Kidney (tissue), 14 donors: ENCODE measurements around the gene FBXO36. TPM values are rescaled to one million over a fixed set of nuclear protein-coding genes. Genes with fewer than 3 reads are reported as not detected.

Experiments used
- DNase-seq, 5 donors: peaks; one replicate each; pipeline ENCODE4 v3.0.0-alpha.2; 2013 to 2020
- FAIRE-seq: peaks from 2 replicates; lab custom pipeline; 2012; peaks lifted over from hg19 to GRCh38; lab: Jason Lieb, UNC
- H3K27ac ChIP-seq, 2 donors: one replicate each; pipeline ENCODE4 v1.7.0; 2013; ENCODE audit warnings: low read depth in 2 of 2, low read length in 2 of 2, inconsistent platforms in 1 of 2
- H3K27me3 ChIP-seq: one replicate; pipeline ENCODE4 v1.7.1; 2013; ENCODE audit warnings: low read length, inconsistent platforms; ENCODE audit not compliant: control insufficient read depth, insufficient read depth
- H3K36me3 ChIP-seq, 3 donors: one replicate each; pipeline versions ENCODE4 v1.7.0 to v1.7.1; 2013; ENCODE audit warnings: low read length in 3 of 3, control low read depth in 1 of 3, inconsistent platforms in 1 of 3; ENCODE audit not compliant: insufficient read depth in 3 of 3, control insufficient read depth in 2 of 3
- H3K4me1 ChIP-seq, 3 donors: one replicate each; pipeline versions ENCODE4 v1.7.0 to v1.7.1; 2013; ENCODE audit warnings: low read length in 3 of 3, inconsistent platforms in 1 of 3, low read depth in 1 of 3; ENCODE audit not compliant: control insufficient read depth in 2 of 3, insufficient read depth in 2 of 3
- H3K4me3 ChIP-seq, 3 donors: one replicate each; pipeline versions ENCODE4 v1.7.0 to v1.8.1; 2013; ENCODE audit warnings: low read length in 3 of 3, control low read depth in 1 of 3, inconsistent platforms in 1 of 3
- H3K9ac ChIP-seq, 3 donors: one replicate each; pipeline versions ENCODE4 v1.7.0 to v1.7.1; 2013; ENCODE audit warnings: low read length in 3 of 3, control low read depth in 1 of 3, inconsistent platforms in 1 of 3
- H3K9me3 ChIP-seq, 3 donors: one replicate each; pipeline versions ENCODE4 v1.7.0 to v1.7.1; 2013; ENCODE audit warnings: low read length in 3 of 3, control low read depth in 1 of 3, inconsistent platforms in 1 of 3; ENCODE audit not compliant: control insufficient read depth in 2 of 3, insufficient read depth in 1 of 3
- CTCF ChIP-seq: IDR thresholded peaks from 3 replicates; pipeline ENCODE4 v1.5.1; 2012; ENCODE audit warnings: mild to moderate bottlenecking, moderate library complexity, borderline replicate concordance; ENCODE audit not compliant: insufficient read depth; ENCODE audit errors: extremely low read depth
- intact Hi-C: fragments of 100-400 bp; cut with DNase I; formaldehyde crosslinking; loops from one replicate; pipeline ENCODE4 v1.11.1; 2022
- polyA plus RNA-seq: library from polyadenylated mRNA; stranded (reverse); fragments of 350-450 nt; fragmentation: Illumina TruSeq; extraction: RNeasy Lipid Tissue Mini Kit (QIAGEN cat#74804); gene quantifications from one replicate; pipeline ENCODE4 v1.2.3, GENCODE V29; 2014; ENCODE audit warnings: low read depth, low replicate concordance; ENCODE audit not compliant: insufficient read depth
- total RNA-seq: library from RNA; stranded (reverse); fragmentation: NEBNext Ultra II Directional; extraction: Animal tissue kit (Norgen Biotek cat#: 25700); gene quantifications from one replicate; pipeline ENCODE4 v1.2.1, GENCODE V29; 2021
- donor health status: control.
- donor health status: control.
- donor health status: control.
- donor health status: control.
- donor health status: control.
- donor health status: DM: yes; HTN: yes; CAD: no.
- donor health status: Normal renal cell carcinoma (clear cell type).

The FBXO36 gene
- total and polyA plus RNA-seq, 2 donors from 2014 or later: 3.8 to 5.4 TPM

DNA sequence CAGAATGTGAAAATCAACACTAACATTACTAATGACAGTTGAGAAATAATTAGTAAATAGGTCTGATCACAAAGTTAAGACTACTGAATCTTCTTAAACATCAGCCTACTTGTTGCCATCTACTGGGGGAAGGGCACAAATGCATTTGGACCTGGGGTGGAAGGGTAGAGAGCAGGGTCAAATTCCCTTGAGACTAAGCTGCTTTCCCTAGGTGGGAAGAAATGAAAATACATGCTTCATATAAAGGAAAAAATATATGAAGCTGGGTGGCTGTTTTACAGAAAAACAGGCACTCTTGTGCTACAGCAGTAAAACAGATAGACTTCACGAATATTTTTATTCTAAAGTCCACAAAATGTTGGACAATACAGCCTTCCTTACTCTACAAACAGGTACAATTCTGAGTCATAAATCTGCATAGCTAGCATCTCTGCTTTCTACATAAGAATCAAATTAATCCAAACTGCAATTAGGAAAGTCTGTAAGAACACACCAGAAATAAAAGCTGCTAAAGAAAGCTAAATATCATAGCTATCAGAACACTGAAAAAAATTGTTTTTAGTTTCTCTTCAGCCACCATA is 11.4 kb upstream of the FBXO36 start:
- DNase-seq: peak in 2 of 5 donors; percentile 37 to 50
- peak; percentile 92 for FAIRE-seq
- Histone ChIP-seq H3K27ac (no peak overlapping the region), H3K9me3 (no peaks in the 10 kb centered on the region), H3K9ac (no peak overlapping the region), H3K4me3 (no peak overlapping the region), H3K27me3 (no peaks in the 10 kb centered on the region), H3K4me1 (peaks cover 0 to 22% (median 3%) of the 10 kb centered on the region in 3 donors), H3K36me3 (peaks cover 0 to 9% (median 0%) of the 10 kb centered on the region in 3 donors)
- intact Hi-C loops: no loop called here
- TF ChIP-seq CTCF: peak; percentile 24

DNA sequence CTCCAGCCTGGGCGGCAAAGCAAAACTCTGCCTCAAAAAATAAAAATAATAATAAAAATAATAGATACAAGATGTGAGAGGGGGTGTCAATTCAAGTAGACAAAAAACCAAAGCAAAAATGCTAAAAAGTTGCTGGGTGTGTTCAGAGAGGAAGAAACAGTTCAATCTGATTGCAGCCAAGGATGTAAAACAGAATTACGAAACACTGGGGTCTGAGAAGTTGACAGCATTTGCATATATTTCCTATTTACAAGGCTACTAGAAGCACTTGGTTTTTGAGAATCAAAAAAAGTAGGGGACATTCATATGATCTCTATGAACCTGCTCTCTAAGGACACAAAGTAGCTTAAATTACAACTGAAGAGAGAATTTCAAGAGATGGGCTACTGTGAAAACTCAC is 8.1 kb upstream of the FBXO36 start:
- FAIRE-seq (no peak), DNase-seq (no peak)
- H3K9me3 ChIP-seq: no peaks in the 10 kb centered on the region
- no peak overlapping the region for H3K9ac ChIP-seq
- H3K36me3 ChIP-seq: peaks cover 0 to 8% (median 0%) of the 10 kb centered on the region in 3 donors
- H3K4me3 ChIP-seq: no peak overlapping the region
- H3K27me3 ChIP-seq: no peaks in the 10 kb centered on the region
- H3K4me1 ChIP-seq: peaks cover 0 to 26% (median 3%) of the 10 kb centered on the region in 3 donors
- H3K27ac ChIP-seq: no peak overlapping the region
- intact Hi-C loops: no loop called here
- TF ChIP-seq CTCF: no peak

DNA sequence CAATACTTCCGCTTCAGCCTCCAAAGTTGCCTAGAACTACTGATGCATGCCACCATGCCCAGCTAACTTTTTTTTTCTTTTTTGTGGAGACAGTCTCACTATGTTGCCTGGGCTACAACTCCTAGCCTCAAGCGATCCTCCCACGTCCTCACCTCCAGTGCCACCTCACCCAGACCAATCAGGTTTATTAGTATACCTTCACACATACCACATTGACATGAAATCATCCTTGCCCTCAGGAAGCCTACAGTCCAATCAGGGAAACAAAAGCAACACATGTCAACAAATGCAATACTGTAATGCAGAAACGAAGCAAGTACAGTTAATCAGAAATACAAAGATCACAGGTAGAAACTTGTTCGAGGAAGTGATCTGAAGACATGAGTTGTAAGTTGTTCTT is 4.5 kb upstream of the FBXO36 start:
- intact Hi-C loops: no loop called here
- DNase-seq (no peak), FAIRE-seq (no peak)
- Histone ChIP-seq H3K4me3 (no peak overlapping the region), H3K9ac (no peak overlapping the region), H3K27me3 (no peaks in the 10 kb centered on the region), H3K27ac (no peak overlapping the region), H3K9me3 (no peaks in the 10 kb centered on the region), H3K4me1 (peaks cover 0 to 18% (median 0%) of the 10 kb centered on the region in 3 donors), H3K36me3 (peaks cover 0 to 8% (median 0%) of the 10 kb centered on the region in 3 donors)
- no peak for TF ChIP-seq CTCF
